Tibial nerve (tissue), 4 donors: ENCODE results near the gene TAB2.

Experiments used
- CTCF ChIP-seq, 5 experiments: fragments of 200-600 bp in 3 of 5; fragments of 450-650 bp in 2 of 5; sonication (generic) in 3 of 5; IDR thresholded peaks; one replicate each; pipeline ENCODE4 v1.5.1; 2016 to 2019; ENCODE audit warnings: antibody characterized with exemption in 5 of 5, mild to moderate bottlenecking in 3 of 5, moderate library complexity in 2 of 5
- EP300 ChIP-seq, 2 donors: sonication (generic); formaldehyde crosslinking; IDR thresholded peaks; one replicate each; pipeline ENCODE4 v1.6.1; 2017; ENCODE audit warnings: antibody characterized with exemption in 2 of 2, mild to moderate bottlenecking in 1 of 2
- POLR2A ChIP-seq, 2 donors: fragments of 450-650 bp; IDR thresholded peaks; one replicate each; pipeline ENCODE4 v1.6.1; 2017; ENCODE audit warnings: antibody characterized with exemption in 2 of 2, mild to moderate bottlenecking in 2 of 2, moderate library complexity in 2 of 2

- TF ChIP-seq CTCF (IDR thresholded peaks at IDR 0.05), result no peak
- TF ChIP-seq EP300 (IDR thresholded peaks at IDR 0.05), result no peak
- TF ChIP-seq POLR2A (IDR thresholded peaks at IDR 0.05), result no peak
These were observed 44.2 kb upstream of the TAB2 start for GRCh38 chr6:149273318-149273717.
